Activated CD4-positive, alpha-beta T cell treated with anti-CD3 and anti-CD28 coated beads, Interleukin-2, amount 10 ng/mL, durations not matched to agents 24 days and 14 days (primary cell): Measurements from ENCODE around the gene NBAS. TPM values are rescaled to one million over a fixed set of nuclear protein-coding genes. Genes with fewer than 3 reads are reported as not detected.

Experiments used
- DNase-seq: peaks from one replicate; pipeline ENCODE4 v3.0.0; 2022
- H3K27ac Mint-ChIP-seq: one replicate; pipeline ENCODE4 v1.8.0; 2022; ENCODE audit warnings: mild to moderate bottlenecking, mixed read lengths
- H3K27me3 Mint-ChIP-seq: one replicate; pipeline ENCODE4 v1.8.0; 2022; ENCODE audit warnings: mixed read lengths
- H3K36me3 Mint-ChIP-seq: one replicate; pipeline ENCODE4 v1.8.0; 2022; ENCODE audit warnings: low read depth, mild to moderate bottlenecking, mixed read lengths
- H3K4me1 Mint-ChIP-seq: one replicate; pipeline ENCODE4 v1.8.0; 2021; ENCODE audit warnings: mixed read lengths
- H3K4me3 Mint-ChIP-seq: one replicate; pipeline ENCODE4 v1.8.0; 2022; ENCODE audit warnings: mild to moderate bottlenecking, moderate library complexity, mixed read lengths
- H3K9me3 Mint-ChIP-seq: one replicate; pipeline ENCODE4 v1.8.0; 2021; ENCODE audit warnings: mixed read lengths
- intact Hi-C: fragments of 100-400 bp; cut with micrococcal nuclease; formaldehyde crosslinking; loops from one replicate; pipeline ENCODE4 v1.15.1; 2023
- total RNA-seq: library from RNA; stranded (reverse); gene quantifications from 2 replicates; pipeline ENCODE4 v1.2.3, GENCODE V29; 2022

NBAS gene
- total RNA-seq, 1 donor from 2014 or later, result 38.5 TPM

DNA sequence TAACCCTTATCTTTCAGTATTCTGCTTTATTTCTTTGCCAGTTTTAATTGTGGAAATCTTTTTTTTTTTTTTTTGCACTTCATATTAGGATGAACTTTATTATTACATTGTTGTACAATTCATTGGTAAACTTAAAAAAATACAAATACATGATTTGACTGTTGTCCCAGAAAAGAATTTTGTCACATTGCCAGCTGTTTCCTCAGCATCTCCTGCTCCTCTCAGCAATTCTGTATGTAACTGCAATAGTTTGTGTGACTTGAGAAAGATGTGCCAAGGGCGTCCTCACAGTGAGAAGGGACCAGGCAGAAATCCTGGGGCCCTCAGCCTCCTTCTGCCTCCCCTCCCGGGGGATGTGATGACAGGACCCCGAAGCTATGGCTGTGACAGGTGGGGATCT is 254.4 kb downstream of the NBAS start:
- Mint-ChIP-seq H3K27ac (no peak overlapping the region), H3K27me3 (no peaks in the 10 kb centered on the region), H3K9me3 (no peaks in the 10 kb centered on the region), H3K4me3 (no peak overlapping the region), H3K4me1 (peaks cover 34% of the 10 kb centered on the region), H3K36me3 (peaks cover 55% of the 10 kb centered on the region)
- intact Hi-C loops, result no loop called here
- no peak for DNase-seq

DNA sequence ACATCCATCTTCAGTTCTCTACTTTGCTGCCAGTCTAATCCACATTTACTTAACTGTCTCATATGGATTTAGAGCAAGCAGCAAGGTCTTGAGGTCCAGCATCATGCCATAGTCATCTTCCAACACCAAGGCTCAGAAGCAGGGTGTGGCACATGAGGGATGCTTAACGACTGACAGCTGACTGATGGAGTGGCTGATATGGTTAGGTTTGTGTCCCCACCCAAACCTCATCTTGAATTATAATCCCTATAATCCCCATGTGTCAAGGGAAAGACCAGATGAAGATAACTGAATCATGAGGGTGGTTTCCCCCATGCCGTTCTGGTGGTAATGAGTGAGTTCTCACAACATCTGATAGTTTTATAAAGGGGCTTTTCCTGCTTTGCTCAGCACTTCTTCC is 257.3 kb downstream of the NBAS start:
- H3K27ac Mint-ChIP-seq, result no peak overlapping the region

DNA sequence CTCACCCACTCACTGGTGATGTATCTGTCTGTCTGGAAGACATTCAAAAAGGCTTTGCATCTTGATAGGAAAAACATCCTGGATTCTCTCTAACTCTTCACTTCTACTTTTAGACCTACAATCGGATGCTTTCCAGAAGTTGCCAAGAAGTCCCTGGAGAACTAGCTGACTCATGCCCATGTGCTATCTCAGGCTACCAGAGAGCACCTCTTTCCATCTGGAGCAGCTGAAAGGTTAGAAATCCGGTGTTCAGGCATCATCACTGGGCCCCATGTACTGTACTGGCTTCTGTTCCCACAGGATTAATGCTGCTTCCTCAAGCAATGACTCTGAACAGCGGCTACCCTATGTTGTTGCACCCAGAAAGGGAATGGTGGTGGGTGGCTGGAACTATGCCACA is 259.0 kb downstream of the NBAS start:
- Mint-ChIP-seq H3K27me3 (no peaks in the 10 kb centered on the region), H3K9me3 (peaks cover 4% of the 10 kb centered on the region), H3K36me3 (peaks cover 63% of the 10 kb centered on the region), H3K4me3 (no peak overlapping the region), H3K4me1 (peaks cover 37% of the 10 kb centered on the region), H3K27ac (no peak overlapping the region)
- DNase-seq, result no peak
- intact Hi-C loops, result no loop called here

More for the DNA sequence above, 257.3 kb downstream of the NBAS start:
- intact Hi-C loops, result no loop called here
- Mint-ChIP-seq H3K27me3 (no peaks in the 10 kb centered on the region), H3K9me3 (no peaks in the 10 kb centered on the region), H3K36me3 (peaks cover 55% of the 10 kb centered on the region), H3K4me1 (peaks cover 33% of the 10 kb centered on the region), H3K4me3 (no peak overlapping the region)
- no peak for DNase-seq

DNA sequence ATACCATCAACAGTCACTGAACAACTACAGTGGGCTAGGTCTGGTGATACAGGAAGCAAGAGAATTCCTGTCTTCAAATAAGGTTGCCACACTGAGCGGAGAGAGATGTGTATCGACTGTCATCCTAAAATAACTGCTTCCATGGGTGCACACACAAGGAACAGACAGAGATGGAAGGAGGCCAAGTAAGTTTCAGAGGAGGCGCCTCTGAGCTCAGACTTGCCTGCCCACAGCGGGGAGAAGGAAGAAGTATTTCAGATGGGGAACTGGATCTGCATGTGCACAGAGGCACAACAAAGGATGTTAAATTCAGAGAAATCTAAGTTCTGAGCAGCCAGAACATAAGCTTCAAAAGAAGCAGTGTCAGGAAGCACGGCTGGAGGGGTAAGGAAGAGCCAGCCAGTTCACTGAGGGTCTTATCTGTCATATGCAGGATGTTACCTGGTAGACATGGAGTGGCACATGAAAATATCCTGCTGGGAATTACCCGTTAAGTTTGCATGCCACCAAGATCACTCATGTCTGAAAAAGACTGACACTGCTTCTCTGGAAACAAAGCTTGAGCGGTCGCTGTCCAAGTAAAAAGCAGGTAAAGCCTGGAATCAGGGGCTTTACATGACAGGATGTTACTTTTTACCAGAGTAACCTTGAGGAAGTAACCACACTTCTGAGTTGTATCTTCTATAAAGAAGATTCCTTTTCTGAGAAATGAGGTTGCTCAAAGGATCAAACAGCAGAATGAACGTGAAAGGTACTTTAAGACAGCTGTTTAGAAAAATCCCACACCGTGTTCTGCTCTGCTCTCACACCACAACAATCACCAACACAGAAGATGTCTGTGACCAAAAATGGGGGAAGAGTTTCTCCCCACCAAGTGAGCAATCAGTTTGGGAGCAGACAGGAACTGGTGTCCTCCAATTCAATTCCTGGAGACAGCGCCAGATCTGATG is 260.2 kb downstream of the NBAS start:
- Mint-ChIP-seq H3K27me3 (no peaks in the 10 kb centered on the region), H3K4me3 (peak overlapping the region; percentile 58), H3K36me3 (peaks cover 60% of the 10 kb centered on the region), H3K9me3 (peaks cover 4% of the 10 kb centered on the region), H3K27ac (peak overlapping the region; percentile 74), H3K4me1 (peaks cover 37% of the 10 kb centered on the region)
- intact Hi-C loops, result no loop called here
- peak; percentile 70 for DNase-seq

DNA sequence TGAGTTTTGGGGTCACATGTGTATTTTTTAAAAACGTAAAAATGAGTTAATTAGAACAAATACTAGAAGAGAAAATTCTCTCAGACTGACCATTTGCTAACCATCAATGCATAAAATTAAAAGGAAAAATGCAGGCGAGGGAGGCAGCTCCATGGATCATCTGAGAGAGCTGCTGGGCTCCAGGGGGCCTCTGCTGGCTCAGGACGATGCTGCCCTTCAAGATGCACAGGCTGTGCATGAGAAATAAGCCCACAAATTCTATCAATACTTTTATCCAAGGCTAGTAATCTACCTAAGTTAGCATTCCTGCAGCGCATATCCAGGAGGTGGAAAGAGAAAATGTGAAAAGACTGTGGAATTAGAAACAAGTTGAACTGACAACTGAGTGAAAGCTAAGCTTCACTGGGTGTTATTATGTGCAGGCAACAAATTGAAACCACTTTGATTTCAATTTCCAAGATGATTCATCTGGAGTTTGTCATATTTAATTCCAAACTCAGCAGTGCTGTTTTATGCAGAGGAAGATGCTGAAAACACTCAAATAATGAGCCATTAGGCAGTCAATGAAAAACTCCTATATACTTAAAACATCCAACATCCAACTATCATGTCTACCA is 261.1 kb downstream of the NBAS start:
- peaks cover 57% of the 10 kb centered on the region for H3K36me3 Mint-ChIP-seq
- peaks cover 37% of the 10 kb centered on the region for H3K4me1 Mint-ChIP-seq
- no peaks in the 10 kb centered on the region for H3K27me3 Mint-ChIP-seq
- no peak overlapping the region for H3K4me3 Mint-ChIP-seq
- DNase-seq, result no peak
- H3K27ac Mint-ChIP-seq, result no peak overlapping the region
- peaks cover 4% of the 10 kb centered on the region for H3K9me3 Mint-ChIP-seq
- intact Hi-C loops, result no loop called here

DNA sequence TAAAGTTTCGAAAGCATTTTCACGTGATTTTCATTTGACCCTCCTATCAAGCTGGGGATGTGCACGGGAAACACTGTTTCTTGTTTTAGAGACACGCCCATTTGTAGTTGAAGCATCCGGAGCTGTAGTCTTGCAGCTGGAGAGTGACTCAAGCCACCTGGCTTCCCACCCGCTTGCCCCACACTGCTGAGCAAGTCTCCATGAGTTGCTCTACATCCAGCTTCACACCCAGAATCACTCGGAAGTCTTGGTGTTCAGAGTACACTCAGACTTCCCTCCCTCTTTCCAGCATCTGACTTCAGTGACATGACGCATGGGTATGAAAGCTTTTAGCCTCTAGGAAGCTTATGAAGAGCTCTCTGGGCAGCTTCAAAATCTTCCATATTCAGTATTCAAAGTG is 262.4 kb downstream of the NBAS start:
- Mint-ChIP-seq H3K9me3 (peaks cover 4% of the 10 kb centered on the region), H3K27ac (no peak overlapping the region), H3K36me3 (peaks cover 46% of the 10 kb centered on the region), H3K4me3 (no peak overlapping the region), H3K4me1 (peaks cover 29% of the 10 kb centered on the region), H3K27me3 (no peaks in the 10 kb centered on the region)
- intact Hi-C loops, result no loop called here
- peak; percentile 64 for DNase-seq

DNA sequence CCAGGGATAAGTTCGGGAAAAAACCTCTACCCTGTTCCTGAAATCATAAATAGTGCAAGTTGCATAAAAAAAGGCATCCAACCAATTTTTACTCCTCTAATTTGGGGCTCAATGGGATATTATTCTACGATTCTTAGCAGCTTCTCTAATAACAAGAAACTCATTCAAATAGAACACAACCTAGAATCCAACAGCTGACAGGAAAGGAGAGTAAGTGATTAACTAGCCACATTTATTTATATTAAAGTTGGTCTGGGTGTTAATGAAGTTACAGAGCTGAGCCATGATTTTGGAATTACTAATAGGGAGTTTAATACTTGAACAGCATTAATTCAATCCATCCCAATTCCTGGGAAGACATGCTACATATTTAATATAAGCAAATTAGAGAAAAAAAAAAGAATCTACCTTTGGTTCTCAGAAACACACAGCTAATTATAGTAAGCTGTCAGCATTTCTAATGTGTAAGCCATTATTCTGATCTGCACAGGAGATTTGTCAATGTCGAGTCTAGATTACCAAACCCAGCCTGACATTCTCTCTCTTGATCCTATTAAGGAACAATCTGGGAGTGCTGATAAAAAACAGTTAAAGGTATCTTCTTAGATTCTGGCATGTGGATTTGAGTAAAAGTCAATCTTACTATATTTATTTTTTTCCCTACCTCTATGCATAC is 267.7 kb downstream of the NBAS start:
- intact Hi-C loops, result no loop called here
- Mint-ChIP-seq H3K27ac (no peak overlapping the region), H3K4me3 (no peak overlapping the region), H3K9me3 (no peaks in the 10 kb centered on the region), H3K27me3 (no peaks in the 10 kb centered on the region), H3K4me1 (peaks cover under 1% of the 10 kb centered on the region), H3K36me3 (peaks cover 35% of the 10 kb centered on the region)
- DNase-seq, result no peak

DNA sequence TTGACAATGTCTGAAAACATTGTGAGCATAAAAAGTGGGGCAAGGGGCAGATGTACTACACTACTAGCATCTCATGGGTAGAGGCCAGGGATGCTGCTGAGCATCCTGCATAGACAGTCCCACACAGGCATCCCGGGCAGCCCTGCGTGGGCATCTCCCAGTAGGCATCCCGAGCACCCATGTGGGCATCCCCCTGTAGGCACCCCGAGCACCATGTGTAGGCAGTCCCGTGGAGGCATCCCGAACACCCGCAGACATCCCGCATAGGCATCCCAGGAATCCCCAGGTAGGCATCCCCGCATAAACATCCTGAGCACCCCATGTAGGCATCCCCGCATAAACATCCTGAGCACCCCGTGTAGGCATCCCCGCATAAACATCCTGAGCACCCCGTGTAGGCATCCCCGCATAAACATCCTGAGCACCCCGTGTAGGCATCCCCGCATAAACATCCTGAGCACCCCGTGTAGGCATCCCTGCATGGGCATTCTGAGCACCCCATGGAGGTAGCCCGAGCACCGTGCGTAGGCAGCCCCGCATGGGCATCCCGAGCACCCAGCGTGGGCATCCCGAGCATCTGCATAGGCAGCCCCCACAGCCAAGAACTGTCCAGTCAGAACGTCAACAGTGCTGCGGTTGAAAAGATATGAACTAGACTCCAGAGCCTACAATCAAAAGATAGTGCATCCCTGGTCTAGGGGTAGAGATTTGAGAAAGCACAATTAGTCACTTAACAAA is 273.5 kb downstream of the NBAS start:
- Mint-ChIP-seq H3K4me1 (no peaks in the 10 kb centered on the region), H3K27ac (no peak overlapping the region), H3K36me3 (peaks cover 38% of the 10 kb centered on the region)

DNA sequence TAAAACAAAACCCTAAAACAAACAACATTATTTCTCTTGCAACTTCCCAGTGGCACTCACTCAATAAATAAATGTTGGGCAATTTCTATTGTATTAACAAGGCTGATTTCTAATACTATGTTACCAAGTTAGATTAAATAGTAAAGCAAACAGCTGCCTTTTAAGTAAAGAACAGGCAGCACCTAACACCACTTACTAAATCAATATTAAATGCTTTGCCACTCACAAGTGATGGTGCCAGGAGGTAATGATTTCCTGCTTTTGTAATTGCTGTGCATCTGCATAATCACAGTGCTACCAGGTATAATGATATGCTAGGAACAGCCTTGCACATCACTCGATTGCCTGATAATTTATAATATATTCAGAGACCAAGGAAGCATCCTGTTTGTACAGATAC is 276.5 kb downstream of the NBAS start:
- no peaks in the 10 kb centered on the region for H3K9me3 Mint-ChIP-seq
- H3K36me3 Mint-ChIP-seq, result peaks cover 35% of the 10 kb centered on the region
- H3K27ac Mint-ChIP-seq, result no peak overlapping the region
- no peak for DNase-seq
- H3K4me3 Mint-ChIP-seq, result no peak overlapping the region
- intact Hi-C loops, result no loop called here
- H3K4me1 Mint-ChIP-seq, result peaks cover 2% of the 10 kb centered on the region
- no peaks in the 10 kb centered on the region for H3K27me3 Mint-ChIP-seq

More for the DNA sequence above, 273.5 kb downstream of the NBAS start:
- H3K27me3 Mint-ChIP-seq, result no peaks in the 10 kb centered on the region
- no peak for DNase-seq
- no peak overlapping the region for H3K4me3 Mint-ChIP-seq
- H3K9me3 Mint-ChIP-seq, result no peaks in the 10 kb centered on the region
- intact Hi-C loops, result no loop called here

DNA sequence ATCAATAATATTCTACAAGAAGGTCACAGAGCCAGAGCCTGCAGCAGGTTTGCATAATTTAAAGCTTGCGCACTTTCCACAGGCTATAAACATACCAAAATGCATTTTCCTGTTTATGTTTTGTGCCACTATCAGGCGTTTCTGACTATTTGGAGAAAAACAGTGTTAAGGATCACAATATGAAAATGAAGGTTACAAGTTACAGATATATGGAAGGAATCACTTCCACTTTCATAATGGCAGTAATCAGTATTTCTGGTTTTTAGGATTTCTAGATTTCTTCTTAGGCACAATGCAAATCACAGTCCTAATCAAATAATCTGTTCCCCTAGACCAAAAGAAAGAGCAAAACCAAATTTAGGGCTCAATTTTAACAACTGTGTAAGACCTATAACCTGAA is 279.5 kb downstream of the NBAS start:
- peaks cover 2% of the 10 kb centered on the region for H3K4me1 Mint-ChIP-seq
- no peak for DNase-seq

DNA sequence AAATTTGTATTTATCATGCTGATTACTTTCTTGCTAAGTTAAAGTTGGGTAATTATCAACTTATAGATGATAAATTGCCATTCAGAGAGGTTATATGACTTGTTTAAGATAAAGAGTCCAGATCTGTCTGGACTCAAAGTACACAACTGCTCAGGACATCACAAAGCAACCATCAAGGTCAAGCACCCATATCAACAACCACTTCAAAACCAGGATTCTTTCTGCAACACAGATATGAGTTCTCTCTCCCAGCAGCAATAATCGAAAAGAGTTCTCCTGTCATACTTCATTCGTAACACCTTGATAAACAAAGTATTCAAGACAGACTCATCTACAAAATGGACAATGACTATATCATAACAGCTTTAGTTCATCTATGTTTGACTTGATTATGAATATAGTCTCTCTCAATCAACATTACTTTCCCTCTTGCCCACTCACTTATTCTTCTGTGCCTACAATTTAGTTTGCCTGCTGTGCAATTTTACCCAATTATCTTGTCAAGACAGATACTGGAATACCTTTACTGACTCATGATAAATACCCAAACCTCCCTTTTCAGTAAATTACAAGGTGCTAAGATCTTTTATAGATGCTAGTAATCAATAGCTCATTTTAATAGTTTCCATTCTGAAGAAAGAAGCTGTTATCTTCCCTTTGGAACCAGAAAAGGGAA is 281.8 kb downstream of the NBAS start:
- no peak overlapping the region for H3K4me3 Mint-ChIP-seq
- DNase-seq, result no peak
- H3K27ac Mint-ChIP-seq, result no peak overlapping the region
- H3K27me3 Mint-ChIP-seq, result no peaks in the 10 kb centered on the region
- peaks cover 2% of the 10 kb centered on the region for H3K4me1 Mint-ChIP-seq
- H3K9me3 Mint-ChIP-seq, result no peaks in the 10 kb centered on the region
- peaks cover 32% of the 10 kb centered on the region for H3K36me3 Mint-ChIP-seq
- intact Hi-C loops, result no loop called here

More for the DNA sequence above, 279.5 kb downstream of the NBAS start:
- H3K4me3 Mint-ChIP-seq, result no peak overlapping the region
- H3K27ac Mint-ChIP-seq, result no peak overlapping the region
- intact Hi-C loops, result no loop called here
- H3K36me3 Mint-ChIP-seq, result peaks cover 30% of the 10 kb centered on the region
- H3K27me3 Mint-ChIP-seq, result no peaks in the 10 kb centered on the region
- H3K9me3 Mint-ChIP-seq, result no peaks in the 10 kb centered on the region

DNA sequence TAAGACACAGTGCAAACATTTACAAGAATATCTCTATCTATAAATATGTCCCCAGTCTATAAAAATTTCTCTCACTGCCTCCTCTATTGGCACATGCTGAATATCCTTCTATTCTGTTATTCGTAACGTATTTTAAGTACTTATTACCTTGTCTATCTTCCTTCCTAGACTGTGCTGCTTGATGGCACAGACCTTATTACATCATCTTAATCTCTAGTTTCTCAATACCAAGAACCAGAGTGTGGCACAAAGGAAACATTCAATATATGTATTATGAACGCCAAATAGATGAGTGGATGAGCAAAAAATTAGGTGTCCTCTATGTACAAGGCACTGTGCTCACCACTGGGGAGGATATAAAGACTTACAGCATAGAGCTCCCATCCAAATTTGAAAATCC is 282.8 kb downstream of the NBAS start:
- intact Hi-C loops, result no loop called here
- Mint-ChIP-seq H3K27ac (no peak overlapping the region), H3K36me3 (peaks cover 33% of the 10 kb centered on the region)

DNA sequence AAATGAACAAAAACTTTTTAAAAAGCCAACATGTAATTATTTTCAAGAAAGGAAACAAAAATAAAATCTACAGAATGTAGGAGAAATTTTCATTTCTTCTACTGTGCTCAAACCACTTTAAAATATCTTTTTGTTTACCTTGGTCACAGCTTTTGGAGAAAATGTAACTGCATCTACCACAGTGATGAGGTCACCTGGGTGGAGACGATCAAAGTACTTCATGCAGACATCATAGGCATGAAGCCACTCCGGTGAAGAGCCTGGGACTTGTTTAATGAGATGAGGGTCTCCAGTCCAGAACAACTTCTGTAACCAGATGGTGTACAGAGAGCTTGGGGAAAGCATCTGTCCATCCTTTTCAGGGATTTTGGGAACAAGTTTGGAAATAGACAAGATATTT is 285.8 kb downstream of the NBAS start:
- intact Hi-C loops, result no loop called here
- DNase-seq, result no peak
- H3K36me3 Mint-ChIP-seq, result peaks cover 29% of the 10 kb centered on the region
- no peaks in the 10 kb centered on the region for H3K4me1 Mint-ChIP-seq
- no peaks in the 10 kb centered on the region for H3K27me3 Mint-ChIP-seq
- H3K4me3 Mint-ChIP-seq, result no peak overlapping the region
- no peak overlapping the region for H3K27ac Mint-ChIP-seq
- no peaks in the 10 kb centered on the region for H3K9me3 Mint-ChIP-seq

More for the DNA sequence above, 282.8 kb downstream of the NBAS start:
- Mint-ChIP-seq H3K9me3 (no peaks in the 10 kb centered on the region), H3K4me1 (peaks cover 2% of the 10 kb centered on the region), H3K27me3 (no peaks in the 10 kb centered on the region), H3K4me3 (no peak overlapping the region)
- DNase-seq, result no peak
